Stimulated activated CD4-positive, alpha-beta T cell treated with anti-CD3 and anti-CD28 coated beads, Interleukin-1b, Interleukin-23, amount 100 ng/mL, for 4 hours (primary cell): ENCODE measurements around the gene STK35.

Experiments used
- DNase-seq, 2 donors: peaks; one replicate each; pipeline ENCODE4 v3.0.0-alpha.2; 2020; ENCODE audit warnings: low read depth in 2 of 2

The STK35 gene

GRCh38 chr20:2133318-2134183, 31.9 kb downstream of the STK35 start:
- no peak for DNase-seq

GRCh38 chr20:2135013-2135412, 33.4 kb downstream of the STK35 start:
- DNase-seq = no peak

- DNase-seq = no peak
Observed at GRCh38 chr20:2136275-2136674, 34.6 kb downstream of the STK35 start.

GRCh38 chr20:2137552-2138201, 36.0 kb downstream of the STK35 start:
- no peak for DNase-seq

- DNase-seq = no peak
Observed at GRCh38 chr20:2138396-2138795, 36.8 kb downstream of the STK35 start.

GRCh38 chr20:2139250-2139649, 37.6 kb downstream of the STK35 start:
- no peak for DNase-seq

GRCh38 chr20:2139736-2140135, 38.1 kb downstream of the STK35 start:
- no peak for DNase-seq

- no peak for DNase-seq
Observed at GRCh38 chr20:2140561-2140960, 38.9 kb downstream of the STK35 start.

- DNase-seq = no peak
Observed at GRCh38 chr20:2141600-2142575, 40.3 kb downstream of the STK35 start.

- no peak for DNase-seq
Observed at GRCh38 chr20:2142649-2143048, 41.0 kb downstream of the STK35 start.

GRCh38 chr20:2143594-2143993, 42.0 kb downstream of the STK35 start:
- no peak for DNase-seq

- no peak for DNase-seq
Observed at GRCh38 chr20:2144850-2145249, 43.2 kb downstream of the STK35 start.

- DNase-seq = no peak
Observed at GRCh38 chr20:2145376-2145775, 43.7 kb downstream of the STK35 start.

- DNase-seq = no peak
Observed at GRCh38 chr20:2146080-2146867, 44.6 kb downstream of the STK35 start.

GRCh38 chr20:2149507-2149906, 47.9 kb downstream of the STK35 start:
- DNase-seq = no peak

- DNase-seq = no peak
Observed at GRCh38 chr20:2150660-2151059, 49.0 kb downstream of the STK35 start.

GRCh38 chr20:2151858-2152281, 50.2 kb downstream of the STK35 start:
- DNase-seq = no peak

GRCh38 chr20:2152317-2152716, 50.7 kb downstream of the STK35 start:
- DNase-seq = no peak

GRCh38 chr20:2153326-2153725, 51.7 kb downstream of the STK35 start:
- DNase-seq = no peak

- DNase-seq = no peak
Observed at GRCh38 chr20:2156224-2156623, 54.6 kb downstream of the STK35 start.
